DMS114 treated with DMSO at 0.1 percent for 48 hours (cell line): ENCODE measurements around the gene KCMF1.

Source experiments
- DNase-seq: peaks from one replicate; lab custom pipeline; 2025; ENCODE audit not compliant: unreplicated experiment; lab: John Stamatoyannopoulos, UW

KCMF1 gene

DNA sequence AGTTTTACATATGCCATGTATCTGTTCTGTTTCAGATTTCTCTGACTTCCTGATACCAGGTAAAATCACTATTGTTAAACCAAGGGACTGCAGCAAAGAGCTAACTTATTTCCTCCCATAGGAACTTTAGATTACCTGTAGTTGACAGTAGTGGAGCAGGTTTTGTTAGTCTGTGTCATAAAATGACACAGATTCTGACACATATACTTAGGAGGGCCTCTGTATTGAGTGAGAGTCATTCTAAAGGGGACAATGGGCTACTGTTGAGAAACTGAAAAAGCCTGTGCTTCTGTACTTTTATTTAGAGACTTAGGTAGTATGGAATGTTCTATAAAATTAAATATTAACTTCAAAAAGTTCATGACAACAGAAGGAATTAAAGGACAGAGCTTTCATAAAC is 48.2 kb downstream of the KCMF1 start:
- no peak for DNase-seq

DNA sequence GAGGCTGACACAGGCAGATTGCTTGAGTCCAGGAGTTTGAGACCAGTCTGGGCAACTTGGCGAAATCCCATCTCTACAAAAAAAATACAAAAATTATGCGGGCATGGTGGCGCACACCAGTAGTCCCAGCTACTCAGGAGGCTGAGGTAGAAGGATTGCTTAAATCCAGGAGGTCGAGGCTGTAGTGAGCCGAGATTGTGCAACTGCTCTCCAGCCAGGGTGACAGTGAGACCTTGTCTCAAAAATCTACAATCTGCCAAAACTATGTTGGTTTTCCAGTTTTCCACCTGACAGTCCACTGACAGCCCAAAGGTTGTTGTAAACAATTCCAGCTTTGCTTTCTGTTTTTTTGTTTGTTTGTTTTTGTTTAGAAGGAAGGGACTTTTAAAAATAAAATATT is 51.3 kb downstream of the KCMF1 start:
- no peak for DNase-seq

DNA sequence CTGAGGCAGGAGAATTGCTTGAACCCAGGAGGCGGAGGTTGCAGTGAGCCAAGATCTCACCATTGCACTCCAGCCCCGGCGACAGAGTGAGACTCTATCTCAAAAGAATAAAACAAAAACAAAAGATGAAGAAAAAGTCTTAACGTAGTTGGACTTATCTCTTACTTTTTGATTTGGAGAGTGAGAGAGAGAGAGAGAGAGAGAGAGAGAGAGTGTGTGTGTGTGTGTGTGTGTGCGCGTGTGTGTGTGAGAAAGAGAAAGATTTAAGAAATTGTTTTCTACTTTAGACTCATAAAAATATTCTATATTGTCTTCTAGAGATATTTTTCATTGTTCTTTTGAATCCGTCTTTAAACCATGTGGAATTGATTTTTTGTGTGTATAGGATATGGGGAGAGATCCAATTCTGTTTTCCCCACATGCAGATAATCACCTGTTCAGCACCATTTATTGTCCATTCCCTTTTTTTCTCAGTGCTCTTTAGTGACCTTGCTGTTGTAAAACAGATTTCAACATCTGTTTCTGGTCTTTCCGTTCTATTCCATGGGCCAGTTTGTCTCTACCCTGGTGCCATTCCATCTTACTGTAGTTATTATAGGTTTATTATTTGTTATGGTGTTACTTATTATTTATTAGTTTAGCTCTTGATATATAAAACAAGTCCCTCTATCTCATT is 53.5 kb downstream of the KCMF1 start:
- DNase-seq: no peak

DNA sequence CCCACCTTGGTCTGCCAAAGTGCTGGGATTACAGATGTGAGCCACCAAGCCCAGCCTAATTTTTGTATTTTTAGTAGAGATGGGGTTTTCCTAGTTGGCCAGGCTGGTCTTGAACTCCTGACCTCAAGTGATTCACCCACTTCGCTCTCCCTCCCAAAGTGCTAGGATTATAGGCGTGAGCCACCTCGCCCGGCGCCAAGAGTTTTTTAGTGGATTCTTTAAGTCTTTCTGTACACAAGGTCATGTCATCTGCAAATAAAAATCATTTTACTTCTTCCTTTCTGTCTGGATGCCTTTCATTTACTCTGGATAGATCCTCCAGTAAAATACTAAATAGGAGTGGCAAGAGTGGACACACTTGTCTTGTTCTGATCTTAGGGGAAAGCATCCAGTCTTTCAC is 61.7 kb downstream of the KCMF1 start:
- DNase-seq: no peak

DNA sequence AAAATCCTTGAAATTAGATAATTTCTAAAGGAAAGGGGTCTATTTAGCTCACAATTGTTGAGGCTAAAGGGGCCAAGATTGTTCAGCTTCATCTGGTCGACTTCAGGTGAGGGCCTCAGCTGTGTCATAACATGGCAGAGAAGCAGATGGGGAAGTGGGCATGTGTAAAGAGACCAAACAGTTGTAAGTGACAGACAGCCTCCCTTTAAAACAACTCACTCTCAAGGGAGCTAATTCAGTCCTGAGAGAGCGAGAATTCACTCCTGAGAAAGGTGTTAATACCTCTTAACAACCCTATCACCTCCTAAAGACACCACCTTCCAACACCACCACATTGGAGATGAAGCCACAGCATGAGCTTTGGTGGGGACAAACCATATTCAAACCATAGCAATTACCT is 62.4 kb downstream of the KCMF1 start:
- no peak for DNase-seq

DNA sequence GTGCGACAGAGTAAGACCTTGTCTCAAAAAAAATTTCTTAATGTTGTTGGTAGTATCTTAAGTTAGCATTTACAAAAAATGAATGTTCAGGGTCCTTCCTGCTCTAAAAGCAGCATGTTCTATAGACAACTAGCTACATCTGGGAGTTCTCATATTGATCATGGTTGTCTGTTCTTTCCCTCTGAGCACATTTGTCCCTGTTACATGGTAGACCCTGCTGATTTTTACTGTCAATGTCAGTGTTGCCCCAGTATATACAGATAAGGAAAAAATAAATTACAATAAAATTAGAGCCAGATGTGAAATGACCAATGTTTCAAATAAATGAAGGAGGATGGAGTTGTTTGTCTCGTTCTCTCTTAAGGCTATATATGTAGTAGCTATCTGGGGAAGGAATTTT is 63.2 kb downstream of the KCMF1 start:
- no peak for DNase-seq

DNA sequence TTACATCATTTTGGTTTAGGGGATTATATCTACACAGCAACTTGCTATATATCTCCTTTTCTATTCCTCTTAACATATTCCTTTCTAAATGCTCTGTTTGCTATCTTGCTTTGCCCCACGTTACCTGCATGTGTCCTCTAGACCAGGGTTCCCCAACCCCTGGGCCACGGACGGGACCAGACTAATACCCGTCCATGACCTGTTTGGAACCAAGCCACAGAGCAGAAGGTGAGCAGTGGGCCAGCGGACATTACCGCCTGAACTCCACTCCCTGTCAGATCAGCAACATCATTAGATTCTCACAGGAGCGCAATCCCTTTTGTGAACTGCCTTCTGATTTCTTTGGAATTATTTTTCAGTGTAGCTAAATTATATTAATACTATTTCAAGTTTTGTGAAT is 66.7 kb downstream of the KCMF1 start:
- no peak for DNase-seq

DNA sequence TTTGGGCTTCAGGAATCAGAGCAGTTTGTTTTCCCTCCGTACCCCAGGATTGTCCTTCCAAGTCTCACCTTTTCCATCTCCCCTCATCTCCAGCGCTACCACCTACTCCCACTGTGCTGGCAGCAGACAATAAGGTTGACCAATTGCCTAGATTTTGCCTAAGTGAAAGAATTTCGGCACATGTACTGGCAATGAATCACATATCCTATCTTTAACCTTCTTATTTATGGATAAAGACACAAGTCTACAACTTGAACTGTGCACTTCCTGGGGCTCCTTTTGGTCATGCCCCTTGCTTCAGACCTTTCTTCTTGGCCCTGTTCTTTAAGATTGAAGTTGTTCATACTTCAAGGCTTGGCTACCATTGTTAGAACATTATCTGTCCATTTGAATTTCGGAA is 71.4 kb downstream of the KCMF1 start:
- DNase-seq: no peak

DNA sequence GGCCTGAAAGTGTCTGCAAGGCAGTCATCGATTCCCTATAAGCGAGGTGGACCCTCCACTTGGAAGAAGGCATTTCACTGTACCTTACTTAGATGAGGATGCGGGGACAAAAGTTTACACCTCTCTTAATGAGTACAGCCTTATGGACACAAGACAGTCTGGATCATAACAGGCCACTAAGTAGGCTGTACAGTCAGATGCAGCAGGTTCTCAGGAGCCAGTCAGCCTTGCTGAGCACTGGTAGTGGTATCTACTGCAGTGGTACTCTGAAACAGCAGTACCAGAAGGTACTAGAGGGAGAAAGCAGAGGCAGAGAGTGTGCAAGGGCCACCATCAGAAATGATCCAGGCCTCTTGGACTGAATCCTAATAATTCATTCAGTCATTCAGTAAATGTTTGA is 77.6 kb downstream of the KCMF1 start:
- no peak for DNase-seq

DNA sequence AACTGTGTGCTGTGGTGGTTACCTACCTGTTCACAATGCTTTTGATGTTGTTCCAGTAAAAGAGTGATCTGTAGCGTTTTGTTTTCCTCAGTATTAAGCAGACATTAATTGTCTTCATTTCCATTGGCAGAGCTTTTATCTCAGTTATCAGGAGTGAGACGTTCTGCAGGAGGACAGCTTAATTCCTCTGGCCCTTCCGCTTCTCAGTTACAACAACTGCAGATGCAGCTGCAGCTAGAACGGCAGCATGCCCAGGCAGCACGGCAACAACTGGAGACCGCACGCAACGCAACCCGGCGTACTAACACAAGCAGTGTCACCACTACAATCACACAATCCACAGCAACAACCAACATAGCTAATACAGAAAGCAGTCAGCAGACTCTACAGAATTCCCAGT is 78.3 kb downstream of the KCMF1 start:
- DNase-seq: no peak

DNA sequence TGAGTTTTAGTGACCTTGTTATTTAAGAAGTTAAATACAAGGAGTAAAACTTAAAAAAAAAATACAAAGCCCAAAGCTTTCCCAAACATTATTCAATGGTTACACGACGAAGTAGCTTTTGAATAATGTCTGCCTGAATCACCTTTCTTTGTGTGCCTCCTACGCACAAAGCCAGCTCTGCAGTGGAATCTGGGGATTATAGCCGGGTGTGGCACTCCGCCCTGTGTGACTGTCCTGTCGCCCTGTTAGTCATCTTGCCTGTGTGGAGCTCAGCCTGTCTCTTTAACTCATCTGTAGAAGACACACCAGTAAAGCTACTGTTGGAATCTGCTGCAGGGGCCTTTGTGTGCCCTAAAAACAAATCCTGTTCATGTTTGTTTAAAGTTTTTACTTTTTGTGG is 82.8 kb downstream of the KCMF1 start:
- DNase-seq: no peak

DNA sequence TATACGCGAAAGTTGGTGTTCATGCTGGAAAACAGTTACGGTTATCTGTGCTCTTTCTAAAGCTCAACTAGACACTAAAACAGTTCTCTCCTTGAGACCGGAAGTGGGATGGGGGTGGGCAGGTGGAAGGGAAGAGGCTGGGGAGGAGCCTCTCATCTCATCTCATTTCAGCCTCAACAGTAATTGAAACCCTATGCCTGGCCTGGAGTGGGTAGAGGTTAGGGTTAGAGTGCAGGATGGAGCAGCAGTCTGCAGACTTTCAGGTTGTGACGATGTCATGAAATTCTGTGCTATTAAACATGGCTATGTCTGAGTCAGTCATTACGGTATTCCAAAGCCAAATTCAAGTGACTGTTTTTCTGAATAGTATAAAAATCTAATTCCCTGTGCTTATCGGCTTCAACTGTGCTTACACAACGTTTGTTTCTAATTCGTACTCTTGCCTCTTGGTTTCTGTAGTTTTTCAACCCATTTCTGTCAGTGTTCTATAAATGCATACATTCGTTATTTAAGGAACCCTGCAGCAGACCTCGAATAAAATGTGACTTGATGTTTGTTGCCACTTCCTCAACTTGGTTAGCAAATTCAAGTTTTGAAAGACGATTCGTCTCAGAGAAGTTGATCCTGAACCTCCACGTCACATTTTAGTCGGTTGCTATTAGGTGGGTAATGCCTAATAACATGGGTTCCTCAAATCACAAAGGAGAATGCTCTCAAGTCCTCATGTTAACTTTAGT is 86.4 kb downstream of the KCMF1 start:
- DNase-seq: no peak

DNA sequence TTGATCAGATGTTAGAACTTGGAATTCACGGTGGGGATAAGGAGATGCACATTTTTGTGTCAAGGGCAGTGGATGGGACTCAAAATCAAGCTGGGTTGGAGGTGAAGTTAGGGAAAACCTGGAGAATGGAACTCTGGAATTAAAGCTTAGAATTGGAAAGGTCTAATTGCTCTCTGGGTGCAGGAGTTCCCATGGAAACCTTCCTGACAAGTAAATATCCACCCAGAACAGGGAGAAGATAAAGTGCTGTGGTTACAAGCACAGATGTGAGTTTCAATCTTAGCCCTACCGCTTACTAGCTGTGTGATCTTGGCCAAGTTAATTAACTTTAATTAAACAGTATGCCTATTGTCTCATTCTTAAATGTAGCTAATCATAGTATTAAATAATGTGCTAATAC is 90.9 kb downstream of the KCMF1 start:
- no peak for DNase-seq

DNA sequence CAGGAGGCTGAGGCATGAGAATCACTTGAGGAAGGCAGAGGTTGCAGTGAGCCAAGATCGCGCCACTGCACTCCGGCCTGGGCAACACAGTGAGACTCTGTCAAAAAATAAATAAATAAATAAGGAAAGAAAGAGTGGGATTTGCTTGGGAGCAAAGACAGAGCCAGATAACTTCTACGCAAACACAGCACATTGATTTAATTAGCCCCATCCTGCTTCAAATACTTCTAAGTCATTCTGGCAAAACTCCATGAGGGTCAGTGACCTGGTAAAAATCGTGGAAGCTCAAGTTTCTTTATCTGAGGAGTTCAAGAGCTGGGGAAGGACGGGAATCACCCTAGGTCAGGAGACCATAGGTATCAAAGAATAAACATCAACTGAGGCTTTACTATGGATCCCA is 91.6 kb downstream of the KCMF1 start:
- no peak for DNase-seq

DNA sequence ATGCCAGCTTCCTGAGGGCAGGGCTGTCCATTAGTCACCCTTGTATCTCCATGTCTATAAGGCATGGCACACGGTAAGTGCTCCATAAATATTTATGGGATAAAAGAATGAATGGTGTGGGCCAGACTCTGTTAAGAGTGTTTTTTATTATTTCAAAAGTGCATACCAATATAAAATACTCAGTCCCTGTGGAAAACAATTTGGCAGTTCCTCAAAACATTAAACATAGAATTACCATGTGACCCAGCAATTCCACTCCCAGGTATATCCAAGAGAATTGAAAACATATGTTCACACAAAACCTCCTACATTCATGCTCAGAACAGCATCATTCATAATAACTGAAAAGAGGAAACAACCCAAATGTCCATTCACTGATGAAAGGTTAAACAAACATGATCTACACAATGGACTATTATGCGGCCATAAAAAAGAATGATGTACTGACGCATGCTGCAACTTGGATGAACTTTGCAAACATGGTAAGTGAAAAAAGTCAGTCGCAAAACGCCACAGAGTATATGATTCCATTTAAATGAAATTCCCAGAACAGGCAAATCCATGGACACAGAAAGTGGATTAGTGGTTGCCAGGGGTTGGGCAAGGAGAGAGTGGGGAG is 93.1 kb downstream of the KCMF1 start:
- no peak for DNase-seq

DNA sequence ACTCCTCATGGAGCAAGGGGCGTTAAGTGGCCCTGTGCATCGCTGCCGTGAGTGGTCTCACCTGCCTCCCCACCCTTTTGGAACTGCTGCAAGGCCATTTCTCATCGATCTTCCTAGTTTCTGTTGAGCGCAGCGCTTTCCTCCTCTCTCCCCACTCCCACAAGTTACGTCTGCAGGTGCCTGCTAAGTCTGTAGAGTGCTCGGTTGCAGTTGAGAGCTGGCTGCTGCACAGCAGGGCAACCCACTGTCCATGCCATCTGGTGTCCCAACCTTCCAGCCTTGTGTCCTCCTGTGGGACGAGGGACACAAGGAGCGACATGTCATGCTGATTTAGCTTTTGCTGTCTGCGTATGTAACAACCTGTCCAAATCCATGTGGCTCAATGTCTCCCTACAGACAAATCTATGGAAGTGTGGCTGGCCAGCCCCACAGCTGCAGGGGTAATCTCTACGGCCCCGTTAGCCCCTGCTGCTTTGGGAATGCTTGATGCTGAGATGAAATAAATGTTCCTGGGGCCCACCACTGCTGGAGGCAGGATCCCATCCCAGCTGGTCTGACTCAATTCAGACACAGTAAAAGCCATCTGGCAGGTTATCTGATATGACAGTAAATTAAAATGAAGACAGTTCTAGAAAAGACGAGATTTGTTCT is 94.1 kb downstream of the KCMF1 start:
- no peak for DNase-seq

DNA sequence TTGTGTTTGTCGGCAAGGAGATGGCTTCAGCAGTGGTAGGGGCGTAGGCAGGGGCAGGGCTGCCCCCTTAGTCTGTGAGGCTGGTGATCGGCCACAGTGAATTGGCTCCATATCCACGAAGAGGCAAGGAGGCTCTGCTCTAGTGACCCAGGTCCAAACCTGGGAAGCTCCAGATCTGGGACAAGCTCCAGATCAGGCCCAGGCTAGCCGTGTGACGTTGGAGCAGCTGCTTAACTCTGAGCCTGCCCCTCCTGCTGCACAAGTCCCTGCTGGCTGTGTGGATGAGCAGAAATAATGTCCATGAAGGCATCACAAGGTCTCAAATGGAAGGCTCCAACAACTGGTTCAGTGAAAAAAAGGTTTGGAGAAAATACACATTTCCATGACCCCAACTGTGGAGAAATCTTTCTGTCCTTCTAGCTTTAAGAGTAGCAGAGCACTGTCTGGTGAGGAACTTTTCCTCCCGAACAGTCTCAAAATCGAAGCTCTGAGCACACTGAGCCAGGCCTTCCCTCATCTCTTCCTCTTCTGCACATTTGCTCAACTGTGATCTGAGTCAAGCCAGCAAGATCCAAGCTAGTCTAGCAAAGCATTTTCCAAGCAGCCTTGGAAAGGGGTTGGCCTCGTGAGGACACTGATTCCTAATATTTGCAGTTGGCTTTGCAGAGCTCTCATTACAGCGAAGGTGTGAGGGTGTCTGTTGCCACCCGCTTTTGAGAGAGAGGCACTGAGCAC is 95.2 kb downstream of the KCMF1 start:
- no peak for DNase-seq

DNA sequence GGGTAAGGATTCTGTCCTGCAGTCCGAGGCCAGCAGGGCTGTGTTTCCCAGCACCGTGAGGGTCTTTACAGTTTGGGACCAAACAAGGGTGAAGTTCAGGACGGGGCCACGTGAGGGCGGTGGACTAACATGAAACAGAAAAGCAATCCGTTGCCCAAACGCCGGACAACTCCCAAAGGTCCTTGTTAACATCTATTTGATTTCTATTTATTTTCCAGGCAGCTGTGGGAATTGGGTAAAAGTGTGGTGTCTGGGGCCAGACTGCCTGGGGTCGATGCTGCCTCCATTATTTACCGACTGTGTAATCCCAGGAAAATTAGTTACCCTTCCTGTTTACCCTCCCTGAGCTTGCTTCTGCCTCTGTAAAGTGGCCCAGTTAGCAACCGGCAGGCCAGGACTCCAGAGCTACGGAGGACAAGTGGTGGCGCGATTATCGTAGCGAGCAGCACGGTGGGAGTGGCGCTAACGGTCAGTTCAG is 96.0 kb downstream of the KCMF1 start:
- DNase-seq: peak; percentile 89

DNA sequence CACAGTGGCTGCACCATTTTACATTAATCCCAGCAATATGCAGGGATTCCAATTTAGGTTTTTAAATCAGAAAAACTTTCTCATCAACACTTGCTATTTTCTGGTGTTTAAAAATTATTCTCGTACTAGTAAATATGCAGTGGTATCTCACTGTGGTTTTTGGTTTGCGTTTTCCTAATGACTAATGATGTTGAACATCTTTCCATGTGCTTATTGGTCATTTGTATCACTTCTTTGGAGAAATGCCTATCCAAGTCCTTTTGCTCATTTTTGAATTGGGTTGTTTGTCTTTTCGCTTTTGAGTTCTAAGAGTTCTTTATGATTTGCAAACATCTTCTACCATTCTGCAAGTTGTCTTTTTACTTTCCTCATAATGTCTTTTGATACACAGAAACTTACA is 100.1 kb downstream of the KCMF1 start:
- no peak for DNase-seq

DNA sequence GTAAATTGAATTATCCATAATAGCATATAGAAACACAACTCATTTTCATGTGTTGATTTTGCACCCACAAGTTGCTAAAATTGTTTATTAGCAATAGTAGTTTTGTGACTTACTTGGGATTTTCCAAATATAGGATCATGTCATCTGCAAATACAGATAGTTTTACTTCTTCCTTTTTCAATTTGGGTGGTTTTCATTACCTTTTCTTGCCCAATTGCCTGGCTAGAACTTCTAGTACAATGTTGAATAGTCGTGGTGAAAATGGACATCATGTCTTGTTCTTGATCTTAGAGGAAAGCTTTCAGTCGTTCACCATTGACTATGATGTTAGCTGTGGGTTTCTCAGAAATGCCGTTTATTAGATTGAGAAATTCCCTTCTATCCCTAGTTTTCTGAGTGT is 102.1 kb downstream of the KCMF1 start:
- no peak for DNase-seq

DNA sequence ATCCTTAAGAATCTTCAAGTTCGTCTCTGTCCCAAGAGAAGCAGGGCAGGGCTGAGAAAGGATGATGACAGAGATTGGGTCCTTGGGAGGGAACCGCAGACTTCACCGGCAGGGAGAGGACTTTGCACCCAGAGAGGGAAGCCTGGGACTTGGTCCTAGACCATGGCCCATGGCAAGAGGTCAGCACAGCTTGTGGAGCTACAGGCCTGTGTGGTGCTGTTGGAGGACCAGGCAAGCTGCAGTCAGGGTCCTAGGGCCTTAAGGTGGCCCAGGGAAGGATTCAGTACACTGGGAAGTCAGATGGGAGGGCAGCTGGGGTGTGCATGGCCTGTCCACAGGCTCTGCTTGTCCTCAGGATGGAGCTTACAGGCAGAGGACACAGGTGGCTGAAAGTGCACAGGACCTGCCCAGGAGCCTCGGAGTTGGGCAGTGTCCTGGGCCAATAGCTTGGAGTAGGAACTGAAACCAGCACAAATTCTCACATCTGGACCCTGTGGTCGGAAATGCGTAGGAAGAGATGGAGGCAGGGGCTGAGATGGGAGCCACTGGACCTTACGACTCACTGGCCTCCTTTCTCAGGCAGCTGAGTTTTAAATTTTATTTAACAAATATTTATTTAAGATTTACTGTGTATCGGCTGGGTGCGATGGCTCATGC is 105.8 kb downstream of the KCMF1 start:
- DNase-seq: no peak
